Measurements from ENCODE around the gene ANO7. TPM values are rescaled to one million over a fixed set of nuclear protein-coding genes. Genes with fewer than 3 reads are reported as not detected.

ANO7 gene
- total and polyA plus RNA-seq, 8 donors, result 1.3 to 2.8 (median 2.1) TPM

- peaks cover 5 to 100% of the 10 kb centered on the region in 2 donors for H3K36me3 ChIP-seq
- ATAC-seq, result no peak
- H3K4me1 ChIP-seq, result no peaks in the 10 kb centered on the region
- H3K4me3 ChIP-seq, result no peak overlapping the region
- intact Hi-C loops (cut with DNase I), result no loop called here
- DNase-seq, result no peak
- H3K27ac ChIP-seq, result no peak overlapping the region
- H3K9me3 ChIP-seq, result no peaks in the 10 kb centered on the region
- no peak for TF ChIP-seq CTCF (IDR thresholded peaks at IDR 0.05)
- no peaks in the 10 kb centered on the region for H3K27me3 ChIP-seq
Measured at GRCh38 chr2:241241669-241242068, 53.2 kb downstream of the ANO7 start.

GRCh38 chr2:241242306-241242705 is 53.8 kb downstream of the ANO7 start:
- DNase-seq, result no peak
- Histone ChIP-seq H3K4me1 (no peaks in the 10 kb centered on the region), H3K4me3 (no peak overlapping the region), H3K9me3 (no peaks in the 10 kb centered on the region), H3K36me3 (peaks cover 5 to 100% of the 10 kb centered on the region in 2 donors), H3K27me3 (no peaks in the 10 kb centered on the region), H3K27ac (no peak overlapping the region)
- TF ChIP-seq CTCF (IDR thresholded peaks at IDR 0.05), result no peak
- ATAC-seq, result no peak
- intact Hi-C loops (cut with DNase I), result no loop called here

GRCh38 chr2:241244368-241244767 is 55.9 kb downstream of the ANO7 start:
- H3K27me3 ChIP-seq, result no peaks in the 10 kb centered on the region
- no peak for ATAC-seq
- intact Hi-C loops (cut with DNase I), result no loop called here
- no peak overlapping the region for H3K27ac ChIP-seq
- no peak for DNase-seq
- TF ChIP-seq CTCF (IDR thresholded peaks at IDR 0.05), result no peak
- H3K4me1 ChIP-seq, result no peaks in the 10 kb centered on the region
- H3K36me3 ChIP-seq, result peaks cover 5 to 100% of the 10 kb centered on the region in 2 donors
- H3K4me3 ChIP-seq, result no peak overlapping the region
- H3K9me3 ChIP-seq, result no peaks in the 10 kb centered on the region

GRCh38 chr2:241248289-241248688 is 59.8 kb downstream of the ANO7 start:
- H3K27me3 ChIP-seq, result no peaks in the 10 kb centered on the region
- intact Hi-C loops (cut with DNase I), result no loop called here
- ATAC-seq (no peak), DNase-seq (no peak)
- no peak overlapping the region for H3K4me3 ChIP-seq
- no peak for TF ChIP-seq CTCF (IDR thresholded peaks at IDR 0.05)
- no peak overlapping the region for H3K27ac ChIP-seq
- no peaks in the 10 kb centered on the region for H3K4me1 ChIP-seq
- H3K36me3 ChIP-seq, result peaks cover 11 to 100% of the 10 kb centered on the region in 2 donors
- H3K9me3 ChIP-seq, result no peaks in the 10 kb centered on the region

- intact Hi-C loops (cut with DNase I), result no loop called here
- Histone ChIP-seq H3K27me3 (no peaks in the 10 kb centered on the region), H3K4me3 (no peak overlapping the region), H3K36me3 (peaks cover 12 to 100% of the 10 kb centered on the region in 2 donors), H3K4me1 (no peaks in the 10 kb centered on the region), H3K27ac (no peak overlapping the region), H3K9me3 (no peaks in the 10 kb centered on the region)
- DNase-seq (no peak), ATAC-seq (no peak)
- TF ChIP-seq CTCF (IDR thresholded peaks at IDR 0.05), result no peak
Measured at GRCh38 chr2:241248897-241249296, 60.4 kb downstream of the ANO7 start.

Data from left lung (tissue), 10 donors.